ENCODE data around the gene BTBD16. TPM values are rescaled to one million over a fixed set of nuclear protein-coding genes. Genes with fewer than 3 reads are reported as not detected.

BTBD16 gene
- total and polyA plus RNA-seq, 2 of the 13 experiments (the other 11 are each of a cell fraction or from before 2014, with no cell fraction given) = 5.0 to 11.9 TPM

GRCh38 chr10:122267849-122268737 is 3.0 kb upstream of the BTBD16 start (continued):
- TF ChIP-seq HIC2 (CRISPR knock-in tag; IDR thresholded peaks at IDR 0.05; ENCODE audit: low read depth) (no peak), NFIC (IDR thresholded peaks at IDR 0.05; ENCODE audit: low read length) (no peak), NFATC3 (CRISPR knock-in tag; IDR thresholded peaks at IDR 0.05) (no peak), GMEB2 (CRISPR knock-in tag; IDR thresholded peaks at IDR 0.05; ENCODE audit: low read depth) (no peak), ZNF496 (CRISPR knock-in tag; IDR thresholded peaks at IDR 0.05; ENCODE audit: insufficient replicate concordance) (no peak), ZNF253 (CRISPR knock-in tag; IDR thresholded peaks at IDR 0.05; ENCODE audit: borderline replicate concordance) (no peak), PHF5A (CRISPR knock-in tag; IDR thresholded peaks at IDR 0.05; ENCODE audit: low read depth, unreplicated experiment) (no peak), JUN (CRISPR knock-in tag; IDR thresholded peaks at IDR 0.05) (no peak), GATAD1 (CRISPR knock-in tag; IDR thresholded peaks at IDR 0.05) (no peak), TGIF2 (CRISPR knock-in tag; IDR thresholded peaks at IDR 0.05) (no peak), JUNB (CRISPR knock-in tag; IDR thresholded peaks at IDR 0.05; ENCODE audit: borderline replicate concordance) (no peak), SP2 (CRISPR knock-in tag; IDR thresholded peaks at IDR 0.05) (no peak), IKZF5 (CRISPR knock-in tag; IDR thresholded peaks at IDR 0.05) (no peak), NKX3-1 (CRISPR knock-in tag; IDR thresholded peaks at IDR 0.05) (no peak), SKI (IDR thresholded peaks at IDR 0.05; ENCODE audit: partially characterized antibody) (no peak), ZSCAN22 (CRISPR knock-in tag; IDR thresholded peaks at IDR 0.05) (no peak), IRF2 (CRISPR knock-in tag; IDR thresholded peaks at IDR 0.05) (no peak), ZNF33A (CRISPR knock-in tag; IDR thresholded peaks at IDR 0.05; ENCODE audit: borderline replicate concordance) (no peak), KDM2A (CRISPR knock-in tag; IDR thresholded peaks at IDR 0.05; ENCODE audit: borderline replicate concordance, low read depth) (0 out of 2 replicates have a peak, but pooled peaks have one; percentile 44), POLR2AphosphoS5 (IDR thresholded peaks at IDR 0.05; ENCODE audit: low read depth, low read length) (no peak), STAT5B (CRISPR knock-in tag; IDR thresholded peaks at IDR 0.05) (no peak), ZSCAN31 (CRISPR knock-in tag; IDR thresholded peaks at IDR 0.05; ENCODE audit: low read depth) (no peak), ZNF205 (CRISPR knock-in tag; IDR thresholded peaks at IDR 0.05) (no peak), PHB2 (IDR thresholded peaks at IDR 0.05; ENCODE audit: partially characterized antibody) (no peak), BORCS8-MEF2B (CRISPR knock-in tag; IDR thresholded peaks at IDR 0.05) (no peak)

All from HepG2 (cell line).